ENCODE measurements around the gene VSX2.

Gene VSX2

GRCh38 chr14:74213907-74214803 lies 25.1 kb upstream of the VSX2 start:
- no peak for TF ChIP-seq ZNF274 (IDR thresholded peaks at IDR 0.05; ENCODE audit: low read depth, low read length)
- no peak overlapping the region for H3K4me3 ChIP-seq (ENCODE audit: low read length)

- H3K4me3 ChIP-seq (ENCODE audit: low read length), result no peak overlapping the region
- TF ChIP-seq ZNF274 (IDR thresholded peaks at IDR 0.05; ENCODE audit: low read depth, low read length), result no peak
Measured at GRCh38 chr14:74216671-74217070, 22.6 kb upstream of the VSX2 start.

- no peak overlapping the region for H3K4me3 ChIP-seq (ENCODE audit: low read length)
- TF ChIP-seq ZNF274 (IDR thresholded peaks at IDR 0.05; ENCODE audit: low read depth, low read length), result no peak
Measured at GRCh38 chr14:74217672-74218448, 21.4 kb upstream of the VSX2 start.

- no peak overlapping the region for H3K4me3 ChIP-seq (ENCODE audit: low read length)
- no peak for TF ChIP-seq ZNF274 (IDR thresholded peaks at IDR 0.05; ENCODE audit: low read depth, low read length)
Measured at GRCh38 chr14:74218462-74218861, 20.8 kb upstream of the VSX2 start.

GRCh38 chr14:74219277-74220205 lies 19.7 kb upstream of the VSX2 start:
- no peak overlapping the region for H3K4me3 ChIP-seq (ENCODE audit: low read length)
- TF ChIP-seq ZNF274 (IDR thresholded peaks at IDR 0.05; ENCODE audit: low read depth, low read length), result no peak

- TF ChIP-seq ZNF274 (IDR thresholded peaks at IDR 0.05; ENCODE audit: low read depth, low read length), result no peak
- H3K4me3 ChIP-seq (ENCODE audit: low read length), result no peak overlapping the region
Measured at GRCh38 chr14:74220991-74221390, 18.3 kb upstream of the VSX2 start.

- TF ChIP-seq ZNF274 (IDR thresholded peaks at IDR 0.05; ENCODE audit: low read depth, low read length), result no peak
- H3K4me3 ChIP-seq (ENCODE audit: low read length), result no peak overlapping the region
Measured at GRCh38 chr14:74221741-74222140, 17.5 kb upstream of the VSX2 start.

- no peak overlapping the region for H3K4me3 ChIP-seq (ENCODE audit: low read length)
- TF ChIP-seq ZNF274 (IDR thresholded peaks at IDR 0.05; ENCODE audit: low read depth, low read length), result no peak
Measured at GRCh38 chr14:74223016-74223415, 16.2 kb upstream of the VSX2 start.

- H3K4me3 ChIP-seq (ENCODE audit: low read length), result no peak overlapping the region
- TF ChIP-seq ZNF274 (IDR thresholded peaks at IDR 0.05; ENCODE audit: low read depth, low read length), result no peak
Measured at GRCh38 chr14:74231784-74232183, 7.5 kb upstream of the VSX2 start.

GRCh38 chr14:74235017-74235416 lies 4.2 kb upstream of the VSX2 start:
- no peak overlapping the region for H3K4me3 ChIP-seq (ENCODE audit: low read length)
- no peak for TF ChIP-seq ZNF274 (IDR thresholded peaks at IDR 0.05; ENCODE audit: low read depth, low read length)

- no peak overlapping the region for H3K4me3 ChIP-seq (ENCODE audit: low read length)
- TF ChIP-seq ZNF274 (IDR thresholded peaks at IDR 0.05; ENCODE audit: low read depth, low read length), result no peak
Measured at GRCh38 chr14:74237441-74237840, 1.8 kb upstream of the VSX2 start.

- TF ChIP-seq ZNF274 (IDR thresholded peaks at IDR 0.05; ENCODE audit: low read depth, low read length), result no peak
- H3K4me3 ChIP-seq (ENCODE audit: low read length), result peak overlapping the region; percentile 25; the same call in 1 of the 2 replicates
Measured at GRCh38 chr14:74239848-74240793, 872 bp downstream of the VSX2 start.

Data from GM08714 (cell line).